Activated T-helper 1 cell treated with anti-CD3 and anti-CD28 coated beads, Interleukin-12 subunit alpha, Interleukin-12 subunit beta, Interleukin-2, Interleukin-4 antibody, amounts not matched to agents 30 ng/mL and 10 ng/mL and 1 ng/mL, durations not matched to agents 14 hours and 24 hours and 36 hours (primary cell): ENCODE results near the gene PCSK6. TPM values are rescaled to one million over a fixed set of nuclear protein-coding genes. Genes with fewer than 3 reads are reported as not detected.
"Not testable (repeated sequence)": the region's sequence is repeated elsewhere in the genome, so short reads cannot be mapped to it uniquely, and the experiment has no call there.

Source experiments
- DNase-seq: peaks from one replicate; pipeline ENCODE4 v3.0.0; 2021; ENCODE audit warnings: low spot score
- H3K27ac Mint-ChIP-seq: one replicate; pipeline ENCODE4 v1.8.0; 2021; ENCODE audit warnings: mild to moderate bottlenecking, mixed read lengths
- H3K27me3 Mint-ChIP-seq: one replicate; pipeline ENCODE4 v1.8.0; 2022; ENCODE audit warnings: mild to moderate bottlenecking, moderate library complexity, mixed read lengths; ENCODE audit not compliant: insufficient read depth
- H3K36me3 Mint-ChIP-seq: one replicate; pipeline ENCODE4 v1.8.0; 2021; ENCODE audit warnings: low read depth, mixed read lengths
- H3K4me1 Mint-ChIP-seq: one replicate; pipeline ENCODE4 v1.8.0; 2021; ENCODE audit warnings: low read depth, mixed read lengths
- H3K4me3 Mint-ChIP-seq: one replicate; pipeline ENCODE4 v1.8.0; 2021; ENCODE audit warnings: mild to moderate bottlenecking, moderate library complexity, mixed read lengths
- H3K9me3 Mint-ChIP-seq: one replicate; pipeline ENCODE4 v1.8.0; 2021; ENCODE audit warnings: mixed read lengths
- intact Hi-C: fragments of 100-400 bp; cut with micrococcal nuclease; formaldehyde crosslinking; loops from one replicate; pipeline ENCODE4 v1.15.1; 2024
- total RNA-seq: library from RNA; stranded (reverse); gene quantifications from 2 replicates; pipeline ENCODE4 v1.2.3, GENCODE V29; 2022

PCSK6 gene
- total RNA-seq, 1 donor from 2014 or later: 3.0 TPM

DNA sequence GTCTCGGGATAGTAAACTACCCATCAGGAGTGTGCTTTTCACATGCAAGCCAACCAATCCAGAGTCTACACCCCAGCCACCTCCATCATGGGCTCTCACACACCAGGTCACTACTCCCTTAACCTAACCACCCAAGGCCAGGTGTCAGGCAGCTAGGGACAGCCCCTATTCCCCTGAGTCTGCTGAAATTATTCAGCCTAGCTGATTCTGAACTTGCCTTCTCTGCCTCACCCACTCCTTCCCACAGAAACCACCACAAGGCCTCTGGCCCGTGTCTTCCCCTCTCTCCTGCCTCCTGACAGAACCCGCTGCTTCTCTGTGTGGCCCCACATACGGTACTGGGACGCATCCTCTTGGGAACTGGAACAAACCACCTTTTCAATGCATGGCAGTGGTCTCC, 82.1 kb downstream of the PCSK6 start:
- intact Hi-C loops: no loop called here
- Mint-ChIP-seq H3K27me3 (peaks cover 3% of the 10 kb centered on the region), H3K4me1 (no peaks in the 10 kb centered on the region), H3K9me3 (no peaks in the 10 kb centered on the region), H3K4me3 (no peak overlapping the region), H3K27ac (no peak overlapping the region), H3K36me3 (no peaks in the 10 kb centered on the region)
- no peak for DNase-seq

DNA sequence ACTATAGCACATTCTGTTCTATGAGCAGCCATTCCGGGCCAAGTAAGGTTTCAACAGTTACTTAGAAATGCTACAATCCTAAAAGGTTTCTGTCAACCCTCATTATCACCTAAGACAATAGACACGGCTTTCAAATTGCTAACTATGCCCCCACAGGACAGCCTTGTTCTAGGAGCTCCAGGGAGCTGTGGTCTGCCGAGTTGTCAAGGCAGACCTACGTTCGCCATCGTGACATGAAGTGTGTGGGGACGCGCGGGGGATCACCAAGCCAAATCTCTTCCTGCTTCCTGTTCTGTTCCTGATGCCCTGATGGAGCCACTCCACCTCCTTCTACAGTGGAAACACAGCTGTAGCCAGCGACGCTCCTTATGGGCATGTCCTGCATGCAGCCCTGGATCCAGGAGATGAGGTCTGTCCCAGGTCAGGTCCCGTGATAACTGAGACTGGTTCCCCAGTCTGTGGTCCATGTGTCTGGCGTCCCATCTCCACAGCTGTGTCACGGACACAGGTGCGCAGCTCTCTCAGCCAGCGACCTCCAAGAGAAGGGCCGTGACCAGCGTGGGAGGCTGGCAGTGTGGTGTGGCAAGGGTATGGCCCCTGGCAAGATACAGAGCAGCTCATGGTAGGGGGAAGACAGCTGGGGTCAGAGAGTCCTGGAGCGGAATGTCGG, 82.8 kb downstream of the PCSK6 start:
- no peak overlapping the region for H3K27ac Mint-ChIP-seq
- no peak for DNase-seq
- no peaks in the 10 kb centered on the region for H3K4me1 Mint-ChIP-seq
- intact Hi-C loops: no loop called here
- H3K27me3 Mint-ChIP-seq: peaks cover 3% of the 10 kb centered on the region
- H3K4me3 Mint-ChIP-seq: no peak overlapping the region
- no peaks in the 10 kb centered on the region for H3K36me3 Mint-ChIP-seq
- H3K9me3 Mint-ChIP-seq: no peaks in the 10 kb centered on the region

DNA sequence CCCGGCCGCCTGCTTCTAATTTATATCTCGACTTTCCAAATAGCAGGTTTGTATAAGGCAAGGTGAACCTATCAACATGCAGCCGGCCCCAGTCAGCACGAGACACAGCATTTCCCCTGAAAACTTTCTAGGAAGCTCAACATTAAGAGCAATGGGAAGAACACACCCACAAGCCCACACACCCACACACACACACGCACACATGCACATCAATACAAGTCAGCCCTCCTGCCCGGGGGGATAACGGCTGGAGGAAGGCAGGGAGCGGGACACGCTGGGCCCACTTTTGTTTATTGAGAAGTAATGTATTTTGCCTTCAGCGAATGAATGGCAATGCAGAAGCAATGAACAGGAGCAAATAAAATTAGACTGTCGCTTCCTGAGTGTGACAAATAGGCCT, 83.5 kb downstream of the PCSK6 start:
- H3K27me3 Mint-ChIP-seq: peaks cover 3% of the 10 kb centered on the region
- no peaks in the 10 kb centered on the region for H3K36me3 Mint-ChIP-seq
- intact Hi-C loops: no loop called here
- no peak overlapping the region for H3K4me3 Mint-ChIP-seq
- no peak overlapping the region for H3K27ac Mint-ChIP-seq
- H3K4me1 Mint-ChIP-seq: no peaks in the 10 kb centered on the region
- H3K9me3 Mint-ChIP-seq: no peaks in the 10 kb centered on the region
- no peak for DNase-seq

DNA sequence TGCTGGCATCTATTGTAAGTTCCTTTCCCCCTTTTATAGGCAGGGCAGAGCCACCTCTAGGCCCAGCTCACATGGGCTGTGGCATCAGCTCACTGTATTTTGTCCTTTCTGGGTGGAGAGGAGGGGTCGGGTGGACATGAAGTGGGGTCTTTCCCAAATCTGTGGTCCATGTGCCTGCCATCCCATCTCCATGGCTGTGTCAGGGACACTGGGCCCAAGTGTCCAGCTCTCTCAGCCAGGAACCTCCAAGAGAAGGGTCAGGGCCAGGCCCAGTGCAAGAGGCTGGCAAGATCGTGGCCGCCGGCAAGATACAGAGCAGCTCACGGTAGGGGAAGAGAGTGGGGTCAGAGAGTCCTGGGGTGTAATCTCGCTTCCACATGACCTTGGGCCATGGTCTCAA, 85.3 kb downstream of the PCSK6 start:
- Mint-ChIP-seq H3K4me1 (no peaks in the 10 kb centered on the region), H3K36me3 (no peaks in the 10 kb centered on the region), H3K27ac (no peak overlapping the region), H3K9me3 (no peaks in the 10 kb centered on the region), H3K27me3 (peaks cover 5% of the 10 kb centered on the region), H3K4me3 (no peak overlapping the region)
- intact Hi-C loops: no loop called here
- no peak for DNase-seq

DNA sequence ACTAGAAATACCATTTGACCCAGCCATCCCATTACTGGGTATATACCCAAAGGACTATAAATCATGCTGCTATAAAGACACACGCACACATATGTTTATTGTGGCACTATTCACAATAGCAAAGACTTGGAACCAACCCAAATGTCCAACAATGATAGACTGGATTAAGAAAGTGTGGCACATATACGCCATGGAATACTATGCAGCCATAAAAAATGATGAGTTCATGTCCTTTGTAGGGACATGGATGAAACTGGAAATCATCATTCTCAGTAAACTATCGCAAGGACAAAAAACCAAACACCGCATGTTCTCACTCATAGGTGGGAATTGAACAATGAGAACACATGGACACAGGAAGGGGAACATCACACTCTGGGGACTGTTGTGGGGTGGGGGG, 86.6 kb downstream of the PCSK6 start:
- H3K4me3 Mint-ChIP-seq, H3K4me1 Mint-ChIP-seq, H3K27me3 Mint-ChIP-seq, H3K27ac Mint-ChIP-seq, H3K36me3 Mint-ChIP-seq, DNase-seq, intact Hi-C loops, H3K9me3 Mint-ChIP-seq: not testable (repeated sequence)

DNA sequence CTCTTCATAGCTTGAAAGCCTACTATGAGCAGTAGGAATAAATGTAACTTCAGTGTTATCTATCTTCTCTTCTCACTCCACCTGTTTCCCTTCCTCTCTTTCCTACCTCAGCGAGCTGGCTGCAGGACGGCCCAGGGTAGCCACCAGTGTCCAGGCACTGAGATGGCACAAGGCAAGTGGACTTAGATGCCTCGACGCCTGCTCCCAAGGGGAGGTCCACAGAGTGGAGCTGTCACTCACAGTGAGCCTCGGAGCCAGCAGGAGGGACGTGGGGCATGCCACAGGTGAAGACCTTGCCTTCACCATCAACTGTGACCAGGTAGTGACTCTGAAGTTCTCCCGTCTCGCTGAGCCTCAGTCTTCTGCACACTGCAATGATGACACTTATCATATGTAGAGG, 88.2 kb downstream of the PCSK6 start:
- H3K27ac Mint-ChIP-seq: no peak overlapping the region
- peaks cover 6% of the 10 kb centered on the region for H3K27me3 Mint-ChIP-seq
- H3K4me1 Mint-ChIP-seq: peaks cover 4% of the 10 kb centered on the region
- intact Hi-C loops: no loop called here
- no peak overlapping the region for H3K4me3 Mint-ChIP-seq
- no peaks in the 10 kb centered on the region for H3K9me3 Mint-ChIP-seq
- DNase-seq: no peak
- H3K36me3 Mint-ChIP-seq: no peaks in the 10 kb centered on the region

DNA sequence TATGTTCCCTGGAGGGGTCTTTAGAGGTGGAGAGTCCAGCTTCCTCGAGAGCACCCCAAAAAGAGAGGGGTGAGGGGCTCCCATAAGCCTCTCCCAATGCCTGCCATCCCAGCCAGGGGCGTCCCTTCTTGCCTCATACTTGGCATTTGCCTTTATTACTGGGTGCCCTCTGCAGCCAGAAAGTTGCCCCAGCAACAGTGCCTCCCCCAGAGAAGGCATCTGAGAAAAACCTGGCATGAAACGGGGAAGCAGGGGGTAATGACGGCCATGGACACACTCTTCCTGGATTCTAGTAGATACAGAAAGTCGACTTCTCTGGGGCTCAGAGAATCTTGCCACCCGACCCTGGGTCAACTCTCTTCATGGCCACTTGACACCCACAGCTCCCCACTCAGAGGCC, 90.1 kb downstream of the PCSK6 start:
- Mint-ChIP-seq H3K9me3 (no peaks in the 10 kb centered on the region), H3K36me3 (no peaks in the 10 kb centered on the region), H3K27ac (no peak overlapping the region), H3K4me1 (peaks cover 4% of the 10 kb centered on the region), H3K27me3 (peaks cover 6% of the 10 kb centered on the region), H3K4me3 (no peak overlapping the region)
- intact Hi-C loops: no loop called here
- no peak for DNase-seq

DNA sequence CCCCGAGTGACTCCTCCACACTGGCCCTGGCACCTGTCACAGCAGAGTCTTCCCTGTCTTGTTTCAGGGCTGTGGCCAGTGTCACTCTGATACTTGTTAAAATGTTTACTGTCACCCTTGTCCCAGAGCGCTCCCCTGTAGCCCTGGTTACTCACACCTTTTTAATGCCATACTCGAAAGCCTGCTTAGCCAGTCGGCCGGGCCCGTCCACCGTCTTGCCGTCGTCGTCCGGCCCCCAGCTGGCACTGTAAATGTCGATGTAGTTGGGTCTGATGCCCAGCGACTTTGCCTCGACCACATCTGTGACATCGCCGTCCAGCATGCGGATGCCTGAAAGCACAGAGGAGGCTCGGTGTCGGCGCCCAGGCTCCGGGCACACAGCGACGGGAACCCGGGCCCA, 91.3 kb downstream of the PCSK6 start:
- peaks cover 4% of the 10 kb centered on the region for H3K4me1 Mint-ChIP-seq
- intact Hi-C loops: no loop called here
- DNase-seq: no peak
- no peaks in the 10 kb centered on the region for H3K9me3 Mint-ChIP-seq
- no peak overlapping the region for H3K27ac Mint-ChIP-seq
- no peak overlapping the region for H3K4me3 Mint-ChIP-seq
- peaks cover 6% of the 10 kb centered on the region for H3K27me3 Mint-ChIP-seq
- no peaks in the 10 kb centered on the region for H3K36me3 Mint-ChIP-seq

DNA sequence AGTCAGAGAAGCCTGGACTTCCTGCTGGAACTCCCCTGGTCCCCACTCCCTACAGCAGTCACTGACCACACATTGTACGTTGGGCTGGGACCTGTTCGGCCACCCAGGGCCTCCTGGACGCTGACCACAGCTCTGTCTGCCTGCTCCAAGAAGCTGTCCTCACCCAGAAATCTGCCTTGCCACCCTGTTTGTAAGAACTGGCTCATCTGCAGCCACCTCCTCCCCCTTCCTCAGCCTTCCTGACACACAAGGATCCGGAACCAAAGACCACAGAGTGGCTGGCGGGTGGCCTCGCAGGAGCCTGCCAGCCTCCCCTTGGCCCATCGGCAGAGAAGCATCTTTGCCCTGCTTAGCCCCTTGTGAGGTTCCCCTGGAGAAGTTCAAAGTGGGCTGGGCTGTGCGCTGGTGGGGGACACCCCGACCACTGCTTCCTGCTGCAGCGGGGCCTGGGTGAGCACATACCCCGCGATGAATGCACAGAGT, 91.9 kb downstream of the PCSK6 start:
- Mint-ChIP-seq H3K9me3 (no peaks in the 10 kb centered on the region), H3K4me3 (no peak overlapping the region), H3K4me1 (peaks cover 4% of the 10 kb centered on the region), H3K27ac (no peak overlapping the region), H3K36me3 (no peaks in the 10 kb centered on the region), H3K27me3 (peaks cover 6% of the 10 kb centered on the region)
- no peak for DNase-seq
- intact Hi-C loops: no loop called here

DNA sequence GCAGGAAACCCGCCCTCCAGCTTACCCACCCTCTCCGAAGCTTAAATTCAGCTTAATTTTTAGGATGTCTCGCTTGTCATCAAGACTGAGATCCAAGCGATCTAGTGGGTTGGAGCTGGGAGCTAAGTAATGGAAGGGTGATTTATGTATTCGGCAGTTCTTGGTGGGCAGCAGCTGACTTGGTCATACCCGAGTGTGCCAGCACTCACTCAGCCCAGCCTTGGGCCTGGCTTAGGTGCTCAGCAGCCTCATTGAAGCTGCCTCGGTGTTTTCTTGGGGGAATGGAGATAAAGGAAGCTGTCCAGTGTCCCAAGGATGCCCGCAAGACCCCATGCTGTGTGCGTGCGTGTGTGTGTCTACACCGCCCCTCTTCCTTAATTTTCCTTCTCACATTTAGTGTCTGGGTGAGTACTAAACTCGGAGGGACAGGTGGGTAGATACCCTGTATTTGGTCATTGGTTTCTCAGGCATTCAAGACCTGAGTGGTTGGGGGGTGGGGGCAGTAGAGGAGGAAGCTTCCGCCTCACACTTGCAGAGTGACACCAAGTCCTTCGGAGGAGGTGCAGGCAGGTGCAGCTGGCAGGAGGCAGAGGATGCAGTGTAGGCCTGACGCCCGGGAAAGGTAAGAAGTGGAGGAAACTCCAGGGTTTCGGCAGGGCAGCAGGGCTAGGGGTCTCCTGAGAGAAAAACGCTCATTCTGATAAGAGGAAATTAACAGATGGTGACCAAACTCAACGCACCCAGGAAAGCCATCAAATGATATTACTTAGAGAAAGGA, 92.8 kb downstream of the PCSK6 start:
- Mint-ChIP-seq H3K4me3 (no peak overlapping the region), H3K4me1 (peaks cover 4% of the 10 kb centered on the region), H3K27ac (no peak overlapping the region), H3K36me3 (no peaks in the 10 kb centered on the region), H3K27me3 (peaks cover 6% of the 10 kb centered on the region), H3K9me3 (no peaks in the 10 kb centered on the region)
- DNase-seq: no peak
- intact Hi-C loops: no loop called here

DNA sequence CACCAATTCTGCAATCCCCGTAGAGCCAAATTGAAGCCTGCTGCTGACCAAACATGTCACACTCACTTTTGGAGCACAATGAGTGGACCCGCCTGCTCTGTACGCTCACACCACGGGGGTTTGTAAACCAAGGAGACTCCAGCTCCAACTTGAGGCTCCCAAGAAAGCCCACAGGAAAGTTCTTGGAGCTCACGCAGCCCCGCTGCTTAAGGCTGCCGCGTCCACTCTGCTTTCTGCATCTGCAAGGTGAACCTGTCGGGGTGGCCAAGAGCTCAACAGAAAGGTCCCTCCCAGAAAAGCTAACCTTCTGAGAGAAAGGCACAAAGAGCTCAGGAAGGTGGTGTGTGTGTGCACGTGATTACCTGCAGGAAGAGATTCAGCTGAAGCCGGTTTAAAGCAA, 94.9 kb downstream of the PCSK6 start:
- Mint-ChIP-seq H3K27ac (no peak overlapping the region), H3K27me3 (peaks cover 2% of the 10 kb centered on the region), H3K36me3 (no peaks in the 10 kb centered on the region), H3K4me1 (peaks cover 4% of the 10 kb centered on the region), H3K9me3 (no peaks in the 10 kb centered on the region), H3K4me3 (no peak overlapping the region)
- intact Hi-C loops: no loop called here
- DNase-seq: no peak

DNA sequence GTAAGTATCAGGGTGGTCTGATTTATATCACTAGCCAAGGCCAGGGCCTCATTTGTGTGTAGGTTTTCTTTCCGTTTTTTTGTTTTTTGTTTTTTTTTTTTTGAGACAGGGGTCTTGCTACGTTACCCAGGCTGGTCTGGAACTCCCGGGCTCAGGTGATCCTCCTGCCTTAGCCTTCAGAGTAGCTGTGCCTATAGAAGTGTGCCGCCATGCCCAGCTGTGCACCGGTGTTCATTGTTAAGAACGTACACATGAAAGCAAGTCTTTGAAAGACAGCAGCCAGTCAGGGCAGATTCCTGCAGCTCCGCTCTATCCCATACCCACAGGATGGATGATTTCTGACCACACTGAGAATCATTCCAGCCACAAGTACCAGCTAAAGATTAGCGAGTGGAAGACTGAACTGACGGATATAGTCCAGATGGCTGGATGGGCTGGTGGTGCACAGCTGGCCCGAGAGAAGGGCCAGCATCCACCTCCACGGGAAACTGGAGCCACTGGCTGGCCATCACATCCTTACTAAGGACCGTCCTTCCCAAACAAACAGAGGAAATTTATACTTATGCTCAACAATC, 95.4 kb downstream of the PCSK6 start:
- no peaks in the 10 kb centered on the region for H3K9me3 Mint-ChIP-seq

DNA sequence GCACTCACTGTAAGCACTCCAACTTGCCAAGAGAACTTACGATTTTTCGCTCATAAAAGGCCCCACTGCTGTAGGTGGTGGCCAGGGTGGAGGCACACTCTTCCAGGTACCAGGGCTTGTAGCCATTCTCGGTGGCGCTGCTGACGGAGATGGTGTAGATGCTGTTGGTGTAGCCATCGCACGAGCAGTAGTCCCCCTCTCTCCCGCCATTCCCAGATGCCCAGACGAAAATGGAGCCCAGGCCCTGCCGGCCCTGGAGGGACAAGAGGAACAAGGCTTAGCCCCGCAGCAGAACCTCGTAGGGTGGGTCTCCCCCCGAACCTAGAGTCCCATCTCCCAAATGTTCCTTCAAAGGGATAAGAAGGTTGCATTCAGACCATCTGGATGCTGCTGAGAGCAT, 96.3 kb downstream of the PCSK6 start:
- Mint-ChIP-seq H3K36me3 (no peaks in the 10 kb centered on the region), H3K27ac (no peak overlapping the region), H3K4me3 (no peak overlapping the region), H3K9me3 (no peaks in the 10 kb centered on the region), H3K27me3 (no peaks in the 10 kb centered on the region), H3K4me1 (peaks cover 4% of the 10 kb centered on the region)
- DNase-seq: no peak
- intact Hi-C loops: no loop called here

More for the DNA sequence above, 95.4 kb downstream of the PCSK6 start:
- intact Hi-C loops: no loop called here
- DNase-seq: no peak
- peaks cover 2% of the 10 kb centered on the region for H3K27me3 Mint-ChIP-seq
- no peak overlapping the region for H3K27ac Mint-ChIP-seq
- no peak overlapping the region for H3K4me3 Mint-ChIP-seq
- H3K36me3 Mint-ChIP-seq: no peaks in the 10 kb centered on the region
- H3K4me1 Mint-ChIP-seq: peaks cover 4% of the 10 kb centered on the region
